NB4 (cell line): ENCODE data around the gene RARB.

Experiments used
- DNase-seq: peaks from one replicate; pipeline ENCODE4 v3.0.0; 2010; ENCODE audit warnings: low read depth
- H3K4me3 ChIP-seq: one replicate; pipeline ENCODE4 v1.5.1; 2011; ENCODE audit warnings: mild to moderate bottlenecking, low read depth, low read length, moderate library complexity
- MYC ChIP-seq: IDR thresholded peaks from 2 replicates; pipeline ENCODE4 v1.6.1; 2011; ENCODE audit warnings: low read depth, low read length
- POLR2A ChIP-seq: IDR thresholded peaks from 2 replicates; pipeline ENCODE4 v1.6.1; 2011; ENCODE audit warnings: mild to moderate bottlenecking; ENCODE audit not compliant: insufficient read length; ENCODE audit errors: extremely low read depth
- TF ChIP-seq, protein P1 (sequence below): IDR thresholded peaks from 2 replicates; pipeline ENCODE4 v1.6.1; 2011; ENCODE audit warnings: low read depth, low read length
- TF ChIP-seq, protein P2 (sequence below): IDR thresholded peaks from one replicate; pipeline ENCODE4 v1.5.1; 2012; ENCODE audit warnings: low read depth, low read length

The RARB gene

DNA sequence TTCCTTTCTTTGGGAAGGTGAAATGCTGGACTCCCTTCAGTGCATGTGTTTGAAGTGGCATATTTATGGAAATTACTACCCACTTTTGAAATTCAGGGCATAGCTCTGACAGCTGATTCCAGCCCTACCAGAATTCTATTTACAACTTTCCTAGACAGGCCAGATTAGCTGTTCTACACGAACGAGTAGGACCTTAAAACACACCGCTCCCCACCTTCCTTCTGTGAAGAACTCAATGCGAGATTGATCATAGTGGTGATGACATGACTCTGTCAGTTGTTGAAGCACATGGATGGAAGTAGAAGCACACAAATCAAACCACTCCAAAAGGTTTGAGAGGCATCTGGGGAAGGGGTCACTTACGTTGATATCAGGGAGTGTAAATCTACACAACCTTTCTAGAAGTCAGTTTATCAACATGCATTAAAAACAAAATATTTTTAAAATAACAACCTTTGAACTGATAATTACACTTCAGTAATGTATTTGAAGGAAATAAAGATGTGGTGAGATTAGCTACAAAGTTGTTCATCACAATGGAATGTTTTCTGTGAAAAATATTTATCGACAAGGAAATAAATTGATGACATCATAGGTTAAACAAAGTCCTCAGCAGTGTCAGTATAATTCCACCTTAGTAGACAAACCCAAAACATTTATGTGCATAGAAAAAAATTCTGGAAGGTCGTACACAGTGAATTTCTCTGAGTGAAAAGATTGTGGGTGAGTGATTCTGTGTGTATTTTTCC is 29.8 kb downstream of the RARB start:
- DNase-seq: no peak
- no peak overlapping the region for H3K4me3 ChIP-seq
- TF ChIP-seq, protein P1, sequence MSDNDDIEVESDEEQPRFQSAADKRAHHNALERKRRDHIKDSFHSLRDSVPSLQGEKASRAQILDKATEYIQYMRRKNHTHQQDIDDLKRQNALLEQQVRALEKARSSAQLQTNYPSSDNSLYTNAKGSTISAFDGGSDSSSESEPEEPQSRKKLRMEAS: no peak
- TF ChIP-seq MYC (no peak), POLR2A (no peak)
- TF ChIP-seq, protein P2, sequence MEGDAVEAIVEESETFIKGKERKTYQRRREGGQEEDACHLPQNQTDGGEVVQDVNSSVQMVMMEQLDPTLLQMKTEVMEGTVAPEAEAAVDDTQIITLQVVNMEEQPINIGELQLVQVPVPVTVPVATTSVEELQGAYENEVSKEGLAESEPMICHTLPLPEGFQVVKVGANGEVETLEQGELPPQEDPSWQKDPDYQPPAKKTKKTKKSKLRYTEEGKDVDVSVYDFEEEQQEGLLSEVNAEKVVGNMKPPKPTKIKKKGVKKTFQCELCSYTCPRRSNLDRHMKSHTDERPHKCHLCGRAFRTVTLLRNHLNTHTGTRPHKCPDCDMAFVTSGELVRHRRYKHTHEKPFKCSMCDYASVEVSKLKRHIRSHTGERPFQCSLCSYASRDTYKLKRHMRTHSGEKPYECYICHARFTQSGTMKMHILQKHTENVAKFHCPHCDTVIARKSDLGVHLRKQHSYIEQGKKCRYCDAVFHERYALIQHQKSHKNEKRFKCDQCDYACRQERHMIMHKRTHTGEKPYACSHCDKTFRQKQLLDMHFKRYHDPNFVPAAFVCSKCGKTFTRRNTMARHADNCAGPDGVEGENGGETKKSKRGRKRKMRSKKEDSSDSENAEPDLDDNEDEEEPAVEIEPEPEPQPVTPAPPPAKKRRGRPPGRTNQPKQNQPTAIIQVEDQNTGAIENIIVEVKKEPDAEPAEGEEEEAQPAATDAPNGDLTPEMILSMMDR: no peak

DNA sequence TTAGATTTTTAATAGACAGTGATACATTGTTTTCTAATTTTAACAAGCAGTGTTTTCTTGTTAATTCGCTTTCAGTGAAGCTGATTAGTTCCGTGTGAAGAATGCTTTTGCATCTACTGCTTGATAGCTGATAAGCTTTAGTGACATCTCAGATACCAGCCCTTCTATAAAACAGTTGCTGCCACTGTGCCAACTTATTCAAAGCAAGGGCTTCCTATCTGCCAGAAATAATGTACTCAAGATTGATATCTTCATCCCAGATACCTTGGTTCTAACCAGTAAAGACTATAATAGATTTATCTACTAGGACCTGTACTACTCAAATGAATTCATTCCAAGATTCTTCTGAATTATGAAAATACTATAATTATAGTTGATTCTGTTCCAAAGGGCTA is 30.4 kb downstream of the RARB start:
- TF ChIP-seq, protein P1: no peak
- TF ChIP-seq POLR2A (no peak), MYC (no peak)
- TF ChIP-seq, protein P2: no peak
- no peak overlapping the region for H3K4me3 ChIP-seq
- DNase-seq: no peak

DNA sequence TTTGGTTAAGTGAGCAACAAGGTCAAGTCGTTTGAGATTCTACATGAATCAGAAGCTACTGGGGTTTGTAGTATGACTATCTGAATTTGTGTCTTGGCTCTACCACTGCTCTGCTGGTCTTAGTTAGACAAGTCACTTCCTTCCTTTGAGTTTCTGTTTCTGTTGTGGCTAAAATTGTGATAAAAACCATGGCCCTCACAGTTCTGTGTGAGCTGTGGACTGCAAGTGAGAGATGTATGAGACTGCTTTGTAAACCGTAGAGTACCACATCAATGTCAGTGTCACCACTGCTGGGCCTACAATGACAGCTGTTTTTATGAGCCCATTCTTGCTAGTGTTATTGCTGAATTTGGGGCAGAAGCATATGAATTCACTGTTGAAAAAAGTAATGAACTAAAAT is 32.7 kb downstream of the RARB start:
- H3K4me3 ChIP-seq: no peak overlapping the region
- TF ChIP-seq, protein P2: no peak
- TF ChIP-seq, protein P1: no peak
- TF ChIP-seq MYC (no peak), POLR2A (no peak)
- DNase-seq: no peak

DNA sequence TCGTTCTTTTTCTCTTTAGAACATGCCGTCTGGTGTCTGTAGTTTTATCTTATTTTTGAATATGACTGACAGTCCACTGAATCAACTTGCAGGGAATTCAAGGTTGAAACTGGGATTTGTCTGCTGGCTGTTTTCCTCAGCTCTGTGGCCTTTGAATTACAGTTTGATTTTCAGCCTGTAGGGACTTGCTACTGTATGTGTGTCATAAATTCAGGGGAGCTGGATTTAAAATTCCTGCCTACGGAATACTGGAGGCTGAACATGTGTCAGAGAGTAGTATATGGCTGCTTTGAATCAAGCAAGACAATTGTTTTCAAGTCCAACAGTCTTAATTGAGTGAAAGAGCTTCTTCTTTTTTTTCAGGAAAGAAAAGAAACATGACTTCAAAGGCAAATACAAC is 33.9 kb downstream of the RARB start:
- no peak for DNase-seq

DNA sequence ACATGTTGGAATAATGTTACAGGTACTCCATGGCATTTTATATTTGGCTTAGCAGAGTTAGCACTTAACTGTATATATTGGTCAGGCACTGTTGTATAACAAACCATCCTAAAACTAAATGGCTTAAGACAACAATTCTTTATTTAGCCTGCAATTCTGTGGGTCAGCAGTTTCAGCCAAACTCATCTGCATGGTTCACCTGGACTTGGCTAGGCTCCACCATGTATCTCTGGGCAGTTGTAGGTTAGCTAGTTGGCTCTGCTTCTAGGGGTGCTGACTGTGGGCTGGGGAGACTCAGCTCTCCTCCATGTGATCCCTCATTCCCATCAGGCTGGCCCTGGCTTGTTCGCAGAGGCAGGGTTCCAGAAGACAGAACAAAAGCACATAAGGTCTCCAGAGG is 34.4 kb downstream of the RARB start:
- DNase-seq: no peak
- H3K4me3 ChIP-seq: no peak overlapping the region
- TF ChIP-seq MYC (no peak), POLR2A (no peak)
- TF ChIP-seq, protein P1: no peak
- TF ChIP-seq, protein P2: no peak

More for the DNA sequence above, 33.9 kb downstream of the RARB start:
- TF ChIP-seq, protein P2: no peak
- TF ChIP-seq MYC (no peak), POLR2A (no peak)
- TF ChIP-seq, protein P1: no peak
- no peak overlapping the region for H3K4me3 ChIP-seq
